Measurements from ENCODE around the gene VENTX.

Gene VENTX

DNA sequence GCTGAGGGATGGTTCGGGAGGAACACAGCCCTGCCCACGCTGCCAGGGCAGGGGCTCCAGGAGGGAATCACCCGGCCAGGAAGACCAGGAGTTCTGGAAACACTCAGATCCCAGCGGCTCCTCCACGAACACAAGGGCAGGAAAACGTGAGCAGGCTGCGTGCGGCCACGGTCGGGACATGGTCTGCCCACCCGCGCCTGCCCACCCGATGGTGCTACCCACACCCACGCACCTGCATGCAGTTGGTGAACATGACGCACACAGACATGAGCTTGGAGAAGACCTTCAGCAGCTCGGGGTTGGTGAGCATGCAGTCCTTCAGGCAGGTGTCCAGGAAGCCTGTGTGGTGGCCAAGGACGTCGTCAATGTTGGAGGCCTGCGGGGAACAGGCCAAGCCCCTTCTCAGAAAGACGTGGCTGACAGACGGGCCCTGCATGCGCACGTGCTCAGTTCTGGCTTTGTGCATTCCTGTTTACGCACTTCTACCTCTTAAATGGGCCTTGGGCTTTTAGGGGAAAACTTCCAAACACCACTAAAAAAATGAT lies 45.3 kb downstream of the VENTX start:
- Histone ChIP-seq H3K4me3 (ENCODE audit: low read depth, low read length) (no peak overlapping the region), H3K4me1 (ENCODE audit: control insufficient read depth, insufficient read depth, low read length) (no peaks in the 10 kb centered on the region), H3K27ac (ENCODE audit: extremely low read depth, low read depth, low read length) (no peak overlapping the region), H3K9me3 (ENCODE audit: control insufficient read depth, insufficient read depth, low read depth, low read length) (no peaks in the 10 kb centered on the region), H3K36me3 (ENCODE audit: control insufficient read depth in 2 of 2, insufficient read depth in 1 of 2, low read length in 2 of 2) (peaks cover 16 to 83% of the 10 kb centered on the region in 2 experiments)
- no peak for TF ChIP-seq ZNF184 (tag by site-specific recombination; IDR thresholded peaks at IDR 0.05)
- no peak for TF ChIP-seq ZBTB21 (tag by site-specific recombination; IDR thresholded peaks at IDR 0.05)
- TF ChIP-seq ZNF610 (tag by site-specific recombination; IDR thresholded peaks at IDR 0.05; ENCODE audit: borderline replicate concordance): no peak
- TF ChIP-seq ZNF10 (tag by site-specific recombination; IDR thresholded peaks at IDR 0.05): no peak
- TF ChIP-seq ZSCAN23 (tag by site-specific recombination; IDR thresholded peaks at IDR 0.05): no peak
- no peak for TF ChIP-seq ZNF24 (tag by site-specific recombination; IDR thresholded peaks at IDR 0.05)
- TF ChIP-seq ZNF311 (tag by site-specific recombination; IDR thresholded peaks at IDR 0.05; ENCODE audit: borderline replicate concordance): no peak
- no peak for TF ChIP-seq ZNF174 (tag by site-specific recombination; IDR thresholded peaks at IDR 0.05)
- TF ChIP-seq, protein P1, sequence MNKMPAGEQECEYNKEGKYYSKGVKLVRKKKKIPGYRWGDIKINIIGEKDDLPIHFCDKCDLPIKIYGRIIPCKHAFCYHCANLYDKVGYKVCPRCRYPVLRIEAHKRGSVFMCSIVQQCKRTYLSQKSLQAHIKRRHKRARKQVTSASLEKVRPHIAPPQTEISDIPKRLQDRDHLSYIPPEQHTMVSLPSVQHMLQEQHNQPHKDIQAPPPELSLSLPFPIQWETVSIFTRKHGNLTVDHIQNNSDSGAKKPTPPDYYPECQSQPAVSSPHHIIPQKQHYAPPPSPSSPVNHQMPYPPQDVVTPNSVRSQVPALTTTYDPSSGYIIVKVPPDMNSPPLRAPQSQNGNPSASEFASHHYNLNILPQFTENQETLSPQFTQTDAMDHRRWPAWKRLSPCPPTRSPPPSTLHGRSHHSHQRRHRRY (tag by site-specific recombination; IDR thresholded peaks at IDR 0.05): no peak
- ChIA-PET POLR2A (no interaction called here), CTCF (no interaction called here)

DNA sequence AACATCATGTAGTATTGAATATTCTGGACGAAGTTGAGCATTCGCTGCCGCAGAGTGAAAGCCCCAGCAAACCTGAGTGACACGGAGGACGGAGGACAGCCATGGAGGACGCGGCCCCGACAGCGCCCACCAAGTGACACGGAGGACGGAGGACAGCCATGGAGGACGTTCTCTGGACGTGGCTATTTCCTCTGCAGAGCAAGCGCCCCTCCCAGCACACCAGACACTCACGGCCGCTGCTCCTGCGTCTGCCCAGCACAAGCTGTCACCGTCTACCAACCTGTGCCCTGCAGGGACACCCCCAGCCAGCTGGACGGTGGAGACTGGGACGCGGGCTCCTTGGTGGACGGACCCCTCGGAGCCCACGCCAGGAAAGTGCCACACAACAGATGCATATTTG lies 46.3 kb downstream of the VENTX start:
- no peaks in the 10 kb centered on the region for H3K4me1 ChIP-seq (ENCODE audit: control insufficient read depth, insufficient read depth, low read length)
- no peak overlapping the region for H3K4me3 ChIP-seq (ENCODE audit: low read depth, low read length)
- no peaks in the 10 kb centered on the region for H3K9me3 ChIP-seq (ENCODE audit: control insufficient read depth, insufficient read depth, low read depth, low read length)
- peaks cover 16 to 92% of the 10 kb centered on the region in 2 experiments for H3K36me3 ChIP-seq (ENCODE audit: control insufficient read depth in 2 of 2, insufficient read depth in 1 of 2, low read length in 2 of 2)
- H3K27ac ChIP-seq (ENCODE audit: extremely low read depth, low read depth, low read length): no peak overlapping the region
- ChIA-PET CTCF (interaction anchor here (1.1 to 1.3 kb wide), 2 partner anchors 20 to 45 kb away, joined by 3 read pairs; no protein-coding TSS in a partner anchor), POLR2A (no interaction called here)
- TF ChIP-seq KLF1 (tag by site-specific recombination; IDR thresholded peaks at IDR 0.05): no peak
- no peak for TF ChIP-seq ZEB2 (tag by site-specific recombination; IDR thresholded peaks at IDR 0.05)

DNA sequence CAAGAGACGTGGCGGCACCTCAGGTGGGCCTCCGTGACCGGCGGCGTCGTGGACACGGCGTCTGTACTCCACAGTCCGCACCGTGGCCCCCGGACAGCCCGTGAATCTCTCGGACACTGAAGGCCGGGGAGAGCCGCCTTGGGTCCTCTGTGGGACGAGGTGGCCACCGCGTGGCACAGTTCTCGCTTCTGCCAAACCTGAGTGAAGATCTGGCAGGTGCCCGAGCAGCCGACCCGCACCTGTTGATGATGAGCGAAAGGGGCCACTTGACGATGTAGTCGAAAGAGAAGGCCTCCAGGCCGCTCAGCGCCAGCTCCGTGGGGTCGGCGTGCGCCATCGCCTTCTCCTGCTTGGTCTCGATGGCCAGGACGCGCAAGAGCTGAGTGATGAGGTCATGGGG lies 47.6 kb downstream of the VENTX start:
- POLR2A ChIA-PET: no interaction called here
- no peak overlapping the region for H3K27ac ChIP-seq (ENCODE audit: extremely low read depth, low read depth, low read length)
- no peaks in the 10 kb centered on the region for H3K9me3 ChIP-seq (ENCODE audit: control insufficient read depth, insufficient read depth, low read depth, low read length)
- H3K36me3 ChIP-seq (ENCODE audit: control insufficient read depth in 2 of 2, insufficient read depth in 1 of 2, low read length in 2 of 2): peaks cover 16 to 91% of the 10 kb centered on the region in 2 experiments
- H3K4me3 ChIP-seq (ENCODE audit: low read depth, low read length): no peak overlapping the region
- CTCF ChIA-PET: no interaction called here
- TF ChIP-seq ZNF157 (tag by site-specific recombination; IDR thresholded peaks at IDR 0.05) (no peak), PRDM1 (tag by site-specific recombination; IDR thresholded peaks at IDR 0.05) (no peak), SCRT2 (tag by site-specific recombination; IDR thresholded peaks at IDR 0.05) (peak; percentile 55; the same call in 1 of the 2 replicates), GLIS1 (tag by site-specific recombination; IDR thresholded peaks at IDR 0.05) (no peak), ZNF274 (IDR thresholded peaks at IDR 0.05; ENCODE audit: low read length) (no peak), ZNF274 (tag by site-specific recombination; IDR thresholded peaks at IDR 0.05; ENCODE audit: borderline replicate concordance) (no peak), ZNF623 (tag by site-specific recombination; IDR thresholded peaks at IDR 0.05) (no peak), ZSCAN23 (tag by site-specific recombination; IDR thresholded peaks at IDR 0.05) (no peak), ZNF404 (tag by site-specific recombination; IDR thresholded peaks at IDR 0.05) (no peak)
- H3K4me1 ChIP-seq (ENCODE audit: control insufficient read depth, insufficient read depth, low read length): no peaks in the 10 kb centered on the region

DNA sequence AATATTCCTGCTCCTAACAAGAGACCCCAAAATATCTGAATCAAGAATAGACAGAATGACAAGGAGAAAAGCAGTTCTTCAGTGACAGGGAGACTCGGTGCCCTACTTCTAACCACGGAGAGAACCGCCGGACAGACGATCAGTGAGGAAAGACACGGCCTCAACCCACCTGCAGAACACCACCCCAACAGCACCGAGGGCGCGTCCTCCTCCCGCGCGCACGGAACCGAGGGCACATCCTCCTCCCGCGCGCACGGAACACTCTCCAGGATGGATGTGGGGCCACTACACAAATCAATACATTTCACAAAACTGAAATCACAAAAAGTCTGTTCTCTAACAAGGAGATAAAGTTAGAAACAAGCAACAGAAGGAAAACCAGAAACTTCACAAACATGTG lies 48.7 kb downstream of the VENTX start:
- no peaks in the 10 kb centered on the region for H3K4me1 ChIP-seq (ENCODE audit: control insufficient read depth, insufficient read depth, low read length)
- POLR2A ChIA-PET: no interaction called here
- H3K27ac ChIP-seq (ENCODE audit: extremely low read depth, low read depth, low read length): no peak overlapping the region
- CTCF ChIA-PET: no interaction called here
- H3K36me3 ChIP-seq (ENCODE audit: control insufficient read depth in 2 of 2, insufficient read depth in 1 of 2, low read length in 2 of 2): peaks cover 16 to 88% of the 10 kb centered on the region in 2 experiments
- TF ChIP-seq ZNF837 (tag by site-specific recombination; IDR thresholded peaks at IDR 0.05): no peak
- TF ChIP-seq, protein P2, sequence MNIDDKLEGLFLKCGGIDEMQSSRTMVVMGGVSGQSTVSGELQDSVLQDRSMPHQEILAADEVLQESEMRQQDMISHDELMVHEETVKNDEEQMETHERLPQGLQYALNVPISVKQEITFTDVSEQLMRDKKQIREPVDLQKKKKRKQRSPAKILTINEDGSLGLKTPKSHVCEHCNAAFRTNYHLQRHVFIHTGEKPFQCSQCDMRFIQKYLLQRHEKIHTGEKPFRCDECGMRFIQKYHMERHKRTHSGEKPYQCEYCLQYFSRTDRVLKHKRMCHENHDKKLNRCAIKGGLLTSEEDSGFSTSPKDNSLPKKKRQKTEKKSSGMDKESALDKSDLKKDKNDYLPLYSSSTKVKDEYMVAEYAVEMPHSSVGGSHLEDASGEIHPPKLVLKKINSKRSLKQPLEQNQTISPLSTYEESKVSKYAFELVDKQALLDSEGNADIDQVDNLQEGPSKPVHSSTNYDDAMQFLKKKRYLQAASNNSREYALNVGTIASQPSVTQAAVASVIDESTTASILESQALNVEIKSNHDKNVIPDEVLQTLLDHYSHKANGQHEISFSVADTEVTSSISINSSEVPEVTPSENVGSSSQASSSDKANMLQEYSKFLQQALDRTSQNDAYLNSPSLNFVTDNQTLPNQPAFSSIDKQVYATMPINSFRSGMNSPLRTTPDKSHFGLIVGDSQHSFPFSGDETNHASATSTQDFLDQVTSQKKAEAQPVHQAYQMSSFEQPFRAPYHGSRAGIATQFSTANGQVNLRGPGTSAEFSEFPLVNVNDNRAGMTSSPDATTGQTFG (tag by site-specific recombination; IDR thresholded peaks at IDR 0.05; ENCODE audit: borderline replicate concordance): no peak
- H3K9me3 ChIP-seq (ENCODE audit: control insufficient read depth, insufficient read depth, low read depth, low read length): no peaks in the 10 kb centered on the region
- H3K4me3 ChIP-seq (ENCODE audit: low read depth, low read length): no peak overlapping the region
